WI38 (cell line): ENCODE results near the gene TRERF1.

Experiments
- H3K4me3 ChIP-seq: 2 replicates; pipeline ENCODE4 v1.5.1; 2011; ENCODE audit warnings: low read depth, mild to moderate bottlenecking, control low read depth, low read length
- CTCF ChIP-seq: IDR thresholded peaks from 2 replicates; pipeline ENCODE4 v1.5.1; 2012; ENCODE audit warnings: low read depth, mild to moderate bottlenecking, control low read depth, low read length

Gene TRERF1

GRCh38 chr6:42429836-42430235, 21.9 kb downstream of the TRERF1 start:
- no peak overlapping the region for H3K4me3 ChIP-seq
- TF ChIP-seq CTCF = no peak

GRCh38 chr6:42429042-42429585, 22.6 kb downstream of the TRERF1 start:
- TF ChIP-seq CTCF = no peak

GRCh38 chr6:42428326-42429041, 23.2 kb downstream of the TRERF1 start:
- no peak for TF ChIP-seq CTCF
- H3K4me3 ChIP-seq = no peak overlapping the region

More at GRCh38 chr6:42429042-42429585, 22.6 kb downstream of the TRERF1 start:
- H3K4me3 ChIP-seq = no peak overlapping the region

- TF ChIP-seq CTCF = no peak
- H3K4me3 ChIP-seq = no peak overlapping the region
These were observed 23.9 kb downstream of the TRERF1 start for GRCh38 chr6:42427871-42428270.

- no peak overlapping the region for H3K4me3 ChIP-seq
- TF ChIP-seq CTCF = no peak
These were observed 25.5 kb downstream of the TRERF1 start for GRCh38 chr6:42426191-42426590.

GRCh38 chr6:42424906-42425474, 26.7 kb downstream of the TRERF1 start:
- TF ChIP-seq CTCF = no peak
- H3K4me3 ChIP-seq = no peak overlapping the region

- TF ChIP-seq CTCF = no peak
- H3K4me3 ChIP-seq = no peak overlapping the region
These were observed 28.5 kb downstream of the TRERF1 start for GRCh38 chr6:42423244-42423643.
